Measurements from ENCODE around the gene XRN1.

- TF ChIP-seq, protein P1, sequence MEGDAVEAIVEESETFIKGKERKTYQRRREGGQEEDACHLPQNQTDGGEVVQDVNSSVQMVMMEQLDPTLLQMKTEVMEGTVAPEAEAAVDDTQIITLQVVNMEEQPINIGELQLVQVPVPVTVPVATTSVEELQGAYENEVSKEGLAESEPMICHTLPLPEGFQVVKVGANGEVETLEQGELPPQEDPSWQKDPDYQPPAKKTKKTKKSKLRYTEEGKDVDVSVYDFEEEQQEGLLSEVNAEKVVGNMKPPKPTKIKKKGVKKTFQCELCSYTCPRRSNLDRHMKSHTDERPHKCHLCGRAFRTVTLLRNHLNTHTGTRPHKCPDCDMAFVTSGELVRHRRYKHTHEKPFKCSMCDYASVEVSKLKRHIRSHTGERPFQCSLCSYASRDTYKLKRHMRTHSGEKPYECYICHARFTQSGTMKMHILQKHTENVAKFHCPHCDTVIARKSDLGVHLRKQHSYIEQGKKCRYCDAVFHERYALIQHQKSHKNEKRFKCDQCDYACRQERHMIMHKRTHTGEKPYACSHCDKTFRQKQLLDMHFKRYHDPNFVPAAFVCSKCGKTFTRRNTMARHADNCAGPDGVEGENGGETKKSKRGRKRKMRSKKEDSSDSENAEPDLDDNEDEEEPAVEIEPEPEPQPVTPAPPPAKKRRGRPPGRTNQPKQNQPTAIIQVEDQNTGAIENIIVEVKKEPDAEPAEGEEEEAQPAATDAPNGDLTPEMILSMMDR (optimal IDR thresholded peaks at IDR 0.05 in 1 of 3, IDR thresholded peaks at IDR 0.05 in 1 of 3, conservative IDR thresholded peaks at IDR 0.05 in 1 of 3; ENCODE audit: extremely low read depth in 1 of 3, insufficient read depth in 2 of 3, low read length in 3 of 3) = no peak
- no peak for TF ChIP-seq EZH2 (IDR thresholded peaks at IDR 0.05; ENCODE audit: low read length)
Observed at GRCh38 chr3:142417302-142417701, 30.5 kb downstream of the XRN1 start.

Measured in keratinocyte (primary cell).